Activated T-helper 1 cell treated with anti-CD3 and anti-CD28 coated beads, Interleukin-12 subunit alpha, Interleukin-12 subunit beta, Interleukin-2, Interleukin-4 antibody, amounts not matched to agents 30 ng/mL and 10 ng/mL and 1 ng/mL, durations not matched to agents 14 hours and 24 hours and 36 hours (primary cell): ENCODE data around the gene SPNS1. TPM values are rescaled to one million over a fixed set of nuclear protein-coding genes. Genes with fewer than 3 reads are reported as not detected.
"Not testable (repeated sequence)": the region's sequence is repeated elsewhere in the genome, so short reads cannot be mapped to it uniquely, and the experiment has no call there.

Experiments
- DNase-seq: peaks from one replicate; pipeline ENCODE4 v3.0.0; 2021; ENCODE audit warnings: low spot score
- H3K27ac Mint-ChIP-seq: one replicate; pipeline ENCODE4 v1.8.0; 2021; ENCODE audit warnings: mild to moderate bottlenecking, mixed read lengths
- H3K27me3 Mint-ChIP-seq: one replicate; pipeline ENCODE4 v1.8.0; 2022; ENCODE audit warnings: mild to moderate bottlenecking, moderate library complexity, mixed read lengths; ENCODE audit not compliant: insufficient read depth
- H3K36me3 Mint-ChIP-seq: one replicate; pipeline ENCODE4 v1.8.0; 2021; ENCODE audit warnings: low read depth, mixed read lengths
- H3K4me1 Mint-ChIP-seq: one replicate; pipeline ENCODE4 v1.8.0; 2021; ENCODE audit warnings: low read depth, mixed read lengths
- H3K4me3 Mint-ChIP-seq: one replicate; pipeline ENCODE4 v1.8.0; 2021; ENCODE audit warnings: mild to moderate bottlenecking, moderate library complexity, mixed read lengths
- H3K9me3 Mint-ChIP-seq: one replicate; pipeline ENCODE4 v1.8.0; 2021; ENCODE audit warnings: mixed read lengths
- intact Hi-C: fragments of 100-400 bp; cut with micrococcal nuclease; formaldehyde crosslinking; loops from one replicate; pipeline ENCODE4 v1.15.1; 2024
- total RNA-seq: library from RNA; stranded (reverse); gene quantifications from 2 replicates; pipeline ENCODE4 v1.2.3, GENCODE V29; 2022

The SPNS1 gene
- total RNA-seq, 1 donor from 2014 or later, result 26.9 TPM

DNA sequence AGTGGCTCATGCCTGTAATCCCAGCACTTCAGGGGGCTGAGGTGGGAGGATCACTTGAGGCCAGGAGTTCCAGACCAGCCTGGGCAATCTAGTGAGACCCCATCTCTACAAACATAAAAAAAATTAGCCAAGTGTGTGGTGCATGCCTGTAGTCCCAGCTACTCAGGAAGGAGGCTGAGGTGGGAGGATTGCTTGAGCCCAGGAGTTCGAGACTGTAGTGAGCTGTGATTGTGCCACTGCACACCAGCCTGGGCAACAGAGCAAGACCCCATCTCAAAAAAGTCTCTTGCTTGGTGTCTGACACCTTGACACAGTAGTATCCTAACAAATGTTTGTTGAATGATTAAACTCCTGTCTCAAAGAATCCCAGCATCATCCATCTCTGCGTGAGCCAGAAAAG is 4.9 kb upstream of the SPNS1 start:
- intact Hi-C loops, H3K27me3 Mint-ChIP-seq, H3K36me3 Mint-ChIP-seq, DNase-seq, H3K4me3 Mint-ChIP-seq, H3K4me1 Mint-ChIP-seq, H3K9me3 Mint-ChIP-seq: not testable (repeated sequence)
- H3K27ac Mint-ChIP-seq, result peak overlapping the region; percentile 48

DNA sequence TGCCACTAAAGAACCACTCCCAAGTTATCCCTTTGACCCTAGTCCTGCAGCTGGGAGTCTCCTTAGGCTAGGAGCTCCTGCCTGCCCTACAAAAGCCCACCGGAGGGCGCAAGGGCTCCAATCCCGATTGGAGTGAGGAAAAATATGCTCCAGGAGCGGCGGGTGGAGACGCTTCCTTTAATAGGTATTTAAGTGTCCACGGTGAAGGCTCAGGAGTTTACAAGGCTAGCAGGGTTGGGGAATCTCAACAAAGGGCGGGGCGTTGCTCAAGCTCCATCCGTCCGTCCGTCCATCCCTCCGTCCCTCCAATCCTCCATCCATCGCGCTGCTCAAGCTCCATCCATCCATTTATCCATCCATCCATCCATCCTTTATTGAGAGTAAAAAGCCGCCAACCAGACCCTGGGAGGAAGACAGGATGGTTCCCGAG is 556 bp upstream of the SPNS1 start:
- H3K27me3 Mint-ChIP-seq, result no peaks in the 10 kb centered on the region
- no peaks in the 10 kb centered on the region for H3K9me3 Mint-ChIP-seq
- peaks cover 24% of the 10 kb centered on the region for H3K4me1 Mint-ChIP-seq
- intact Hi-C loops, result loop anchor here (1.0 to 2.0 kb wide), 7 partner anchors 11 to 128 kb away; partner anchors contain the start of genes LAT, NFATC2IP, RABEP2 and TUFM
- H3K4me3 Mint-ChIP-seq, result peak overlapping the region; percentile 95
- no peak for DNase-seq
- peaks cover 3% of the 10 kb centered on the region for H3K36me3 Mint-ChIP-seq
- H3K27ac Mint-ChIP-seq, result peak overlapping the region; percentile 92

DNA sequence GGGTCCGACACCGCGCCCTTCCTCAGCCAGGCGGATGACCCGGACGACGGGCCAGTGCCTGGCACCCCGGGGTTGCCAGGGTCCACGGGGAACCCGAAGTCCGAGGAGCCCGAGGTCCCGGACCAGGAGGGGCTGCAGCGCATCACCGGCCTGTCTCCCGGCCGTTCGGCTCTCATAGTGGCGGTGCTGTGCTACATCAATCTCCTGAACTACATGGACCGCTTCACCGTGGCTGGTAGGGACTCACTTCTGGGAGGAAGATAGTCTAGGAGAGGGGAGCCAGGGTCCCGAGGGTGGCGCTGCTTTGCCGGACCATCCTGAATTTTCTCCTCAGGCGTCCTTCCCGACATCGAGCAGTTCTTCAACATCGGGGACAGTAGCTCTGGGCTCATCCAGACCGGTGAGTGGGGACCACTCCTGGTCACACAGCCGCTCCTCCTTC is 601 bp downstream of the SPNS1 start:
- no peaks in the 10 kb centered on the region for H3K27me3 Mint-ChIP-seq
- H3K27ac Mint-ChIP-seq, result peak overlapping the region; percentile 75
- no peak for DNase-seq
- peak overlapping the region; percentile 95 for H3K4me3 Mint-ChIP-seq
- H3K9me3 Mint-ChIP-seq, result no peaks in the 10 kb centered on the region
- intact Hi-C loops, result loop anchor here (2.0 kb wide), 2 partner anchors 16 to 50 kb away; partner anchors contain the start of gene RABEP2
- H3K36me3 Mint-ChIP-seq, result peaks cover 3% of the 10 kb centered on the region
- H3K4me1 Mint-ChIP-seq, result peaks cover 24% of the 10 kb centered on the region

DNA sequence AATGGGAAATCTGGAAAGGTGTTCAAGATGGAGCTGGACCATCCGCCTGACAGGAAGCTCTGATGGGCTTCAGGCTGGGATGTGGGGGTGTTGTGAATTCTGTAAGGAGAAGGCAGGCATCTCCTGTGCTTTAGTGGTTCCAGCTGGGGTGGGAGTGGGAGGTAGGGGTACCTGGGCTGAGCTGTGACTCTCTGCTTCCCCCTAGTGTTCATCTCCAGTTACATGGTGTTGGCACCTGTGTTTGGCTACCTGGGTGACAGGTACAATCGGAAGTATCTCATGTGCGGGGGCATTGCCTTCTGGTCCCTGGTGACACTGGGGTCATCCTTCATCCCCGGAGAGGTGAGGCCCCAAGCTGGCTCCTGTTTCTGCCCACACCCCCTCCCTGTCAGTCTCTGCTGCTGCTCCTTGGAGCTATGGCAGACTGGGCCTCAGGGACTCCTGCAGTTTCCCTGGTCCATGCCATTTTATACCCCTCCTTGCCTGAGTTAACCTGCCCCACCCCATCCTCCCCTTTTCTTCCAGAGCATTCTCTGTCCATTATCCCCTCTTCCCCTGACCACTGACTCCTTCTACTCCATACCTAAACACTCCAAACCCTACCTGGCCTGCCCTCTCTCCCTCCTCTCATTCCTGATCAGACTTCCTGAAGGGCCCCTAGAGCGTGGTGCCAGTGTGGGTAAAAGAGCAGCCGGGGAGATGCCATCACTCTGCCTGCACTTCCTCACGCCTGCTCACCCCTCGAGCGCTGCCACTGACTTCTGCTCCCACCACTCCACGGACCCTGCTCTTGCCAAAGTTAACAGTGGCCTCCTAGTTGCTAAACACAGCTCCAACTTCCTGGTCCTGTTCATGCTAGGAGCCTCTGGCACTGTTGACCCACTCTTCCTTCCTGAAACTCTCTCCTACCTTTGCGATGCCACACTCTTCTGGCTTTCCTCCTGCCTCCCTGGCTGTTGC is 3.4 kb downstream of the SPNS1 start:
- Mint-ChIP-seq H3K4me3 (peak overlapping the region; percentile 15), H3K27ac (no peak overlapping the region), H3K27me3 (no peaks in the 10 kb centered on the region), H3K4me1 (peaks cover 24% of the 10 kb centered on the region), H3K36me3 (peaks cover 18% of the 10 kb centered on the region), H3K9me3 (no peaks in the 10 kb centered on the region)
- no peak for DNase-seq
- intact Hi-C loops, result no loop called here

DNA sequence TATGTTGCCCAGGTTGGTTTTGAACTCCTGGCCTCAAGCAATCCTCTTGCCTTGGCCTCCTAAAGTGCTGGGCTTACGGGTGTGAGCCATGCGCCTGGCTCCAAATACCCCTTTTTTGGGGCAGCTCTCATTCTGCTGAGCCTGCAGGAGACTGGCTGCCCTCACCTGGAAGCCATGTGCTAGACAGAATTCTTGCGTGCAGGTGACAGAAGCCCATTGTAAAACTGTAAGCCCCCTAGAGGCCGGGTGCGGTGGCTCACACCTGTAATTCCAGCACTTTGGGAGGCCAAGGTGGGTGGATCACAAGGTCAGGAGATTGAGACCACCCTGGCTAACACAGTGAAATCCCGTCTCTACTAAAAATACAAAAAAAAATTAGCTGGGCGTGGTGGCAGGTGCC is 5.8 kb downstream of the SPNS1 start:
- Mint-ChIP-seq H3K4me1 (peaks cover 30% of the 10 kb centered on the region), H3K36me3 (peaks cover 33% of the 10 kb centered on the region)
- H3K9me3 Mint-ChIP-seq, intact Hi-C loops, H3K27me3 Mint-ChIP-seq, H3K27ac Mint-ChIP-seq, H3K4me3 Mint-ChIP-seq, DNase-seq: not testable (repeated sequence)

DNA sequence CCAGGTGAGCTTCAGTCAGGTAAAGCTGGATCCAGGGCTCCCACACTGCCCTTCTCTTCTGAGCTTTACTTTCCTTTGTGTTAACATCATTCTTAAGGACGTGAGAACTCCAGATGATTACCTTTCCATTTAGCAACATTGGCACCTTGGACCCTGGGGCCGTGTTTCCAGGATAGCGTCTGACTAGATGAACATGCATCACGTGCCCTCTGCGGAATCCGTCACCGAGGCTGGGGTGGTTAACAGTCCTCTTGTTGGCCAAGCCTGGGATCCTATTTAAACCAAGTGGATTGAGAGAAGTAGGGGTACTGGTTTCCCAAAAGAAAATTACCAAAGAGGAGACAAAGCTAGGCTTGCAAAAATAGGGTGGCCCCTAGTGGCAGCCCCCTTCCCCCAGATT is 6.4 kb downstream of the SPNS1 start:
- intact Hi-C loops, result no loop called here
- Mint-ChIP-seq H3K36me3 (peaks cover 38% of the 10 kb centered on the region), H3K4me1 (peaks cover 24% of the 10 kb centered on the region), H3K27me3 (no peaks in the 10 kb centered on the region), H3K27ac (no peak overlapping the region), H3K4me3 (no peak overlapping the region), H3K9me3 (no peaks in the 10 kb centered on the region)
- DNase-seq, result no peak

DNA sequence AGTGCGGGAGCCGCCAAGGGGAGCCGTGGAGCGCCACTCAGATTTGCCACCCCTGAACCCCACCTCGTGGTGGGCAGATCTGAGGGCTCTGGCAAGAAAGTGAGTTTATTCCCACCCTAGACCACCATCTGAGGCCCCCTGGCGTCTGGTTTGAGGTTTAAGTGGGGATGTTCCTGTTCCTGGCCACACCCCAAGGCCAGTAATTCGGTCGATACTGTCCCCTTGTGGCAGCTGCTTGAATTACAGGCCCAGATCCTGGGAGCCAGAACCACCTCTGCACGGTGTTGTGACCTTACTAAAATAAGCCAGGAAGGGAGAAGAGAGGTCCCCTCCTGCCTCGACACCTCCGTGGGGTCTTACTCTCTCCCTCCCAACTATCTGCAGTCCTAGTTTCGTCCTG is 6.9 kb downstream of the SPNS1 start:
- no peak overlapping the region for H3K4me3 Mint-ChIP-seq
- H3K27me3 Mint-ChIP-seq, result no peaks in the 10 kb centered on the region
- DNase-seq, result no peak
- no peaks in the 10 kb centered on the region for H3K9me3 Mint-ChIP-seq
- intact Hi-C loops, result no loop called here
- no peak overlapping the region for H3K27ac Mint-ChIP-seq
- H3K36me3 Mint-ChIP-seq, result peaks cover 44% of the 10 kb centered on the region
- peaks cover 24% of the 10 kb centered on the region for H3K4me1 Mint-ChIP-seq

DNA sequence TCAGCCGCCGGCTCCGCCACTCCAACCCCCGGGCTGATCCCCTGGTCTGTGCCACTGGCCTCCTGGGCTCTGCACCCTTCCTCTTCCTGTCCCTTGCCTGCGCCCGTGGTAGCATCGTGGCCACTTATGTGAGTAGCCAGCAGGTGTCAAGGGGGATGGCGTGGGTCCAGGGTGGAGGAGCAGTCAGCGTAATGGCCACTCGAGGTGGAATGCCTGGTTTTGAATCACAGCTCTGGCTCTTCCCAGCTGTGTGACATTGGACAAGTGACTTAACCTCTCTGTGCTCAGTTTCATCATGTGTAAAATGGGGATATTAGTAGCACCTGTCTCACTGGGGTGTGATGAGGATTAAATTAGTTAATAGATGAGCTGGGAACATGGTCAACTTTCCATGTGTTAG is 7.8 kb downstream of the SPNS1 start:
- no peaks in the 10 kb centered on the region for H3K27me3 Mint-ChIP-seq
- no peak overlapping the region for H3K4me3 Mint-ChIP-seq
- H3K27ac Mint-ChIP-seq, result no peak overlapping the region
- DNase-seq, result no peak
- H3K4me1 Mint-ChIP-seq, result peaks cover 29% of the 10 kb centered on the region
- intact Hi-C loops, result no loop called here
- peaks cover 48% of the 10 kb centered on the region for H3K36me3 Mint-ChIP-seq
- H3K9me3 Mint-ChIP-seq, result peaks cover 3% of the 10 kb centered on the region

DNA sequence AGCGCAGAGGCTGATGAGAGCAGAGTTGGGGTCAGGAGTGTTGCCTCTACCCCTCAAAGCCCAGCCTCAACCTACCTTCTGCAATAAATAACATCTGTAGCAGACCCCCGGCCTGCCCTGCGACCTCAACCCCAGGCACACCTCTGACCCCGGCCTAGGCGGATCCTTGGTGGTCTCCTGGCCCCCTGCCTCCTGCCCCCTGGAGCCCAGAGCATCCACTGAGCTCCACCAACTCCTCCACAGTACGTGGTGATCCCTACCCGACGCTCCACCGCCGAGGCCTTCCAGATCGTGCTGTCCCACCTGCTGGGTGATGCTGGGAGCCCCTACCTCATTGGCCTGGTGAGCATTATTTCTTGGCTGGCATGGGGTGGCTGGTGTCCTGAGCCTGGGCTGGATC is 8.4 kb downstream of the SPNS1 start:
- Mint-ChIP-seq H3K4me1 (peaks cover 34% of the 10 kb centered on the region), H3K9me3 (peaks cover 3% of the 10 kb centered on the region), H3K36me3 (peaks cover 54% of the 10 kb centered on the region), H3K27ac (no peak overlapping the region), H3K27me3 (no peaks in the 10 kb centered on the region), H3K4me3 (no peak overlapping the region)
- intact Hi-C loops, result no loop called here
- DNase-seq, result no peak

DNA sequence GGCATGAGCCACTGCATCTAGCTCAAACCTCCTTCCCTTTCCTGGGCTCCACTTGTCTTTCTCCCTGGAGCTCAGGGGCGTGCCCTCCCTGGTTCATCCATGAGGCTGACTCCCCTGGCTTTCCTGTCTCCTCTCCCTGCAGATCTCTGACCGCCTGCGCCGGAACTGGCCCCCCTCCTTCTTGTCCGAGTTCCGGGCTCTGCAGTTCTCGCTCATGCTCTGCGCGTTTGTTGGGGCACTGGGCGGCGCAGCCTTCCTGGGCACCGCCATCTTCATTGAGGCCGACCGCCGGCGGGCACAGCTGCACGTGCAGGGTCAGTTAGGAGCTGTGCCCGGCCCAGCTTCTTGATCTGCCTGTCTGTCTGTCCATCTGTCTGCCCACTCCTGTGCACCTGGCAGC is 9.1 kb downstream of the SPNS1 start:
- Mint-ChIP-seq H3K36me3 (peaks cover 53% of the 10 kb centered on the region), H3K4me1 (peaks cover 32% of the 10 kb centered on the region), H3K9me3 (peaks cover 3% of the 10 kb centered on the region), H3K27ac (peak overlapping the region; percentile 70), H3K4me3 (peak overlapping the region; percentile 34), H3K27me3 (no peaks in the 10 kb centered on the region)
- no peak for DNase-seq
- intact Hi-C loops, result loop anchor here (2.0 kb wide), 1 partner anchor 59 kb away; the partner anchor contains the start of gene RABEP2

DNA sequence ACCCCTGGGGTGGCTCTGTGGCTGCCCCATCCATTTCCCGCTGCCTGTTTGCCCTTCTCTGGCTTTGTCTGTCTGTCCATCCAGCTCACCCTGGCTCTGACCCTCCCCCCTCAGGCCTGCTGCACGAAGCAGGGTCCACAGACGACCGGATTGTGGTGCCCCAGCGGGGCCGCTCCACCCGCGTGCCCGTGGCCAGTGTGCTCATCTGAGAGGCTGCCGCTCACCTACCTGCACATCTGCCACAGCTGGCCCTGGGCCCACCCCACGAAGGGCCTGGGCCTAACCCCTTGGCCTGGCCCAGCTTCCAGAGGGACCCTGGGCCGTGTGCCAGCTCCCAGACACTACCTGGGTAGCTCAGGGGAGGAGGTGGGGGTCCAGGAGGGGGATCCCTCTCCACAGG is 9.5 kb downstream of the SPNS1 start:
- Mint-ChIP-seq H3K9me3 (peaks cover 3% of the 10 kb centered on the region), H3K36me3 (peaks cover 58% of the 10 kb centered on the region), H3K27ac (peak overlapping the region; percentile 70), H3K4me1 (peaks cover 37% of the 10 kb centered on the region), H3K27me3 (no peaks in the 10 kb centered on the region), H3K4me3 (peak overlapping the region; percentile 64)
- DNase-seq, result no peak
- intact Hi-C loops, result loop anchor here (2.0 kb wide), 1 partner anchor 59 kb away; the partner anchor contains the start of gene RABEP2

DNA sequence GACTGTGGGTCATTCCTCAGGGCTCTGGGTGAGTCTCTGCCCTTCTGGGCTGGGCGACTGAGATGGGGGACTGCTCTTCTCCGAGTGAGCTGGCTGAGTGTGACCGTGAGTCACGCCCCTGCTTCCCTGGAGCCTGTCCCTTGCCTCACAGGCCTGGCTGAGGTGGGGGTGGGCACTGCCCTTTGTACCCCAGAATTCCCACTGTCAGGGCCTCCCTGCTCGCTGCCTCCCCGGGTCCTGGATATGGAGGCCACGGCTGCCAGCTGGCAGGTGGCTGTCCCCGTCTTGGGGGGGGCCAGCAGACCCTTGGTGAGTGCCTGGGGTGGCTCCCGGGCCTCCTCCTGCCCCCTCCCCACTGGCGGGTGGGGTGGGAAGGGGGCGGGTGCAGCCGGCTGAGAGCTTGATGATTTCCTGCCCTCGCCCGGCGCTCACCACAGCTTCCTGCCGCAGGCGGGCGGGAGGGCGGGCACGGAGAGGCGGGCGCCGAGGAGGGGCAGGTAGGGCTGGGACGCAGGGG is 10.1 kb downstream of the SPNS1 start, which contains the start of gene LAT:
TSS of gene LAT (plus strand) at position 434 of the 517 bp plus-strand sequence. CDS start 366 bp downstream, outside the sequence.
- no peaks in the 10 kb centered on the region for H3K27me3 Mint-ChIP-seq
- intact Hi-C loops, result loop anchor here (1.0 to 2.0 kb wide), 2 partner anchors 10 to 60 kb away; partner anchors contain the start of genes RABEP2 and SPNS1
- H3K36me3 Mint-ChIP-seq, result peaks cover 63% of the 10 kb centered on the region
- peak within 1 kb of the TSS; percentile 98 for H3K27ac Mint-ChIP-seq
- DNase-seq, result peak; percentile 72
- H3K4me1 Mint-ChIP-seq, result peaks cover 42% of the 10 kb centered on the region
- H3K4me3 Mint-ChIP-seq, result peak within 1 kb of the TSS; percentile 90
- peaks cover 3% of the 10 kb centered on the region for H3K9me3 Mint-ChIP-seq
